ENCODE measurements around the gene NME9.

- TF ChIP-seq CTCF (conservative IDR thresholded peaks at IDR 0.05; ENCODE audit: low read depth, low read length): no peak
- no peak for TF ChIP-seq EZH2phosphoT487 (IDR thresholded peaks at IDR 0.05; ENCODE audit: borderline replicate concordance, low read length)
These were observed 31.9 kb upstream of the NME9 start for GRCh38 chr3:138361561-138361971.

All from PC-3 (cell line).